Glutamatergic neuron (in vitro differentiated cells): Measurements from ENCODE around the gene HGD. TPM values are rescaled to one million over a fixed set of nuclear protein-coding genes. Genes with fewer than 3 reads are reported as not detected.
A peak's percentile ranks its signal among the peaks of the same experiment; 100 is the strongest.

Experiments
- DNase-seq: peaks from one replicate; pipeline ENCODE4 v3.0.0; 2022
- H3K27ac Mint-ChIP-seq: one replicate; pipeline ENCODE4 v1.8.0; 2020; ENCODE audit warnings: mild to moderate bottlenecking, mixed read lengths, inconsistent platforms; ENCODE audit not compliant: unreplicated experiment
- H3K27me3 Mint-ChIP-seq: one replicate; pipeline ENCODE4 v1.8.0; 2020; ENCODE audit warnings: mild to moderate bottlenecking, moderate library complexity, mixed read lengths, inconsistent platforms; ENCODE audit not compliant: unreplicated experiment
- H3K36me3 Mint-ChIP-seq: one replicate; pipeline ENCODE4 v1.8.0; 2020; ENCODE audit warnings: mild to moderate bottlenecking, mixed read lengths, inconsistent platforms; ENCODE audit not compliant: unreplicated experiment
- H3K4me1 Mint-ChIP-seq: one replicate; pipeline ENCODE4 v1.8.0; 2020; ENCODE audit warnings: mild to moderate bottlenecking, low read depth, mixed read lengths, inconsistent platforms; ENCODE audit not compliant: unreplicated experiment
- H3K4me3 Mint-ChIP-seq: one replicate; pipeline ENCODE4 v1.8.0; 2020; ENCODE audit warnings: mild to moderate bottlenecking, mixed read lengths, inconsistent platforms; ENCODE audit not compliant: unreplicated experiment
- H3K9me3 Mint-ChIP-seq: one replicate; pipeline ENCODE4 v1.8.0; 2020; ENCODE audit warnings: mild to moderate bottlenecking, moderate library complexity, mixed read lengths, inconsistent platforms; ENCODE audit not compliant: unreplicated experiment
- total RNA-seq: library from RNA; stranded (reverse); fragmentation: NEBNext Ultra II Directional; extraction: Animal tissue kit (Norgen Biotek cat#: 25700); gene quantifications from one replicate; pipeline ENCODE4 v1.2.1, GENCODE V29; 2021; ENCODE audit not compliant: unreplicated experiment
- TF ChIP-seq, protein P1 (sequence below): fragments of 200-600 bp; sonication (generic); IDR thresholded peaks from one replicate; pipeline ENCODE4 v1.5.0; 2021; ENCODE audit not compliant: partially characterized antibody, unreplicated experiment

The HGD gene
- total RNA-seq, 1 donor from 2014 or later: not detected

GRCh38 chr3:120615847-120616609, 66.0 kb downstream of the HGD start:
- DNase-seq: peak; percentile 61
- peak overlapping the region; percentile 57 for H3K4me3 Mint-ChIP-seq
- H3K27me3 Mint-ChIP-seq: peaks cover 2% of the 10 kb centered on the region
- H3K9me3 Mint-ChIP-seq: peaks cover 2% of the 10 kb centered on the region
- H3K4me1 Mint-ChIP-seq: peaks cover 8% of the 10 kb centered on the region
- H3K36me3 Mint-ChIP-seq: no peaks in the 10 kb centered on the region
- peak overlapping the region; percentile 88 for H3K27ac Mint-ChIP-seq
- TF ChIP-seq, protein P1, sequence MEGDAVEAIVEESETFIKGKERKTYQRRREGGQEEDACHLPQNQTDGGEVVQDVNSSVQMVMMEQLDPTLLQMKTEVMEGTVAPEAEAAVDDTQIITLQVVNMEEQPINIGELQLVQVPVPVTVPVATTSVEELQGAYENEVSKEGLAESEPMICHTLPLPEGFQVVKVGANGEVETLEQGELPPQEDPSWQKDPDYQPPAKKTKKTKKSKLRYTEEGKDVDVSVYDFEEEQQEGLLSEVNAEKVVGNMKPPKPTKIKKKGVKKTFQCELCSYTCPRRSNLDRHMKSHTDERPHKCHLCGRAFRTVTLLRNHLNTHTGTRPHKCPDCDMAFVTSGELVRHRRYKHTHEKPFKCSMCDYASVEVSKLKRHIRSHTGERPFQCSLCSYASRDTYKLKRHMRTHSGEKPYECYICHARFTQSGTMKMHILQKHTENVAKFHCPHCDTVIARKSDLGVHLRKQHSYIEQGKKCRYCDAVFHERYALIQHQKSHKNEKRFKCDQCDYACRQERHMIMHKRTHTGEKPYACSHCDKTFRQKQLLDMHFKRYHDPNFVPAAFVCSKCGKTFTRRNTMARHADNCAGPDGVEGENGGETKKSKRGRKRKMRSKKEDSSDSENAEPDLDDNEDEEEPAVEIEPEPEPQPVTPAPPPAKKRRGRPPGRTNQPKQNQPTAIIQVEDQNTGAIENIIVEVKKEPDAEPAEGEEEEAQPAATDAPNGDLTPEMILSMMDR: no peak

DNA sequence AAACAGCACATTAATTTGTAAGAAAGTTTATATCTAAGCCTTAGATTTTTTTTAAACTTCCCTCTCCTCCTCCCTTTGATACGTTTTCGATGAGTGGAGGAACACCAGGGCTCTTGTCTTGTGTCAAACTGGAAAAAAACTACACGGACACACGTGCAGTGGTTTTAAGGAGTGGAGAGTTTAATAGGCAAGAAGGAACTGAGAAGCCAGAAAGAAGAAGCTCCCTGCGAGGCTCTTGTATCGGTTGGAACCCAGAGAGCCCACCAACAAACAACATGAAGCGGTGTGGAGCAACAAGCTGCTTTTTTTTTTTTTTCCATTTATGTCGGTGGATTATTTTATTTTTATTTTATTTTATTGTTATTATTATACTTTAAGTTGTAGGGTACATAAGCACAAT, 67.3 kb downstream of the HGD start:
- Mint-ChIP-seq H3K36me3 (no peaks in the 10 kb centered on the region), H3K4me3 (no peak overlapping the region), H3K4me1 (peaks cover 8% of the 10 kb centered on the region), H3K27ac (no peak overlapping the region), H3K9me3 (peaks cover 2% of the 10 kb centered on the region), H3K27me3 (peaks cover 2% of the 10 kb centered on the region)
- no peak for DNase-seq
- TF ChIP-seq, protein P1: no peak

DNA sequence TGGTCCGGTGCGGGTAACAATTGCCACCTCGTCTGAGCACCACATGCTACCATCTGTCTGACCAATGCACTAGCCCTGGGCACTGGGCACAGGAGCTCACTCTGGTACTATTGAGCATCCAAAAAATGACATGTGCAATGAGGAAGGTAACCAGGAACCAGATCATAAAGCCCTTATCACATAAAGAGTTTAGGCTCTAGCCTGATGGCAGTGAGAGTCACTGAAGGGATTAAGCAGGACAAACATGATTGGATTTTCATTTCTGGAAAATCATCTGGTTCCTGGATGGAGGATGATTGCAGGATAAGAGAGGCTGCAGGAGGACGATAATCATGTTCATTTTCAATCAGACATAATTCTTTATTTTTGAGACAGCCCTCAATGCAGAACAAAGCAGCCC, 73.5 kb downstream of the HGD start:
- Mint-ChIP-seq H3K27ac (no peak overlapping the region), H3K36me3 (no peaks in the 10 kb centered on the region), H3K27me3 (no peaks in the 10 kb centered on the region), H3K9me3 (peaks cover 3% of the 10 kb centered on the region), H3K4me1 (no peaks in the 10 kb centered on the region), H3K4me3 (no peak overlapping the region)
- TF ChIP-seq, protein P1: no peak
- DNase-seq: no peak

DNA sequence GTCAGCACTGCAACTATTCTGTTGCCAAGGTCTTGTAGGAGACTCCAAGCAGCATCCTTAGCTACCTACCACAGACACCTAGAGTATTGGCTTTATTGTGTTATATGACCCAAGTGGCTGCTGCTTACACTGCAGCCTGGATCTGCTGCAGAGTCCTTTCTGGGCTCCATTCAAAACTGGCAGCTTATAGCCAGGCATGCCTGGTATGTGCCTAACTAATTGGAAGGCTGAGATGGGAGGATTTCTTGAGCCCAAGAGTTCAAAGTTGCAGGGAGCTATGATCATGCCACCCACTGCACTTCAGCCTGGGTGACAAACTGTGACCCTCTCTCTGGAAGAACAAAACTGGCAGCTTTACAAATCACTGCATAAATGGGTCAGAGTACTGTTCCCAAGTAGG, 77.3 kb downstream of the HGD start:
- peaks cover 6% of the 10 kb centered on the region for H3K36me3 Mint-ChIP-seq
- TF ChIP-seq, protein P1: no peak
- H3K4me1 Mint-ChIP-seq: no peaks in the 10 kb centered on the region
- peaks cover 3% of the 10 kb centered on the region for H3K9me3 Mint-ChIP-seq
- no peak overlapping the region for H3K4me3 Mint-ChIP-seq
- DNase-seq: no peak
- no peaks in the 10 kb centered on the region for H3K27me3 Mint-ChIP-seq
- H3K27ac Mint-ChIP-seq: no peak overlapping the region

DNA sequence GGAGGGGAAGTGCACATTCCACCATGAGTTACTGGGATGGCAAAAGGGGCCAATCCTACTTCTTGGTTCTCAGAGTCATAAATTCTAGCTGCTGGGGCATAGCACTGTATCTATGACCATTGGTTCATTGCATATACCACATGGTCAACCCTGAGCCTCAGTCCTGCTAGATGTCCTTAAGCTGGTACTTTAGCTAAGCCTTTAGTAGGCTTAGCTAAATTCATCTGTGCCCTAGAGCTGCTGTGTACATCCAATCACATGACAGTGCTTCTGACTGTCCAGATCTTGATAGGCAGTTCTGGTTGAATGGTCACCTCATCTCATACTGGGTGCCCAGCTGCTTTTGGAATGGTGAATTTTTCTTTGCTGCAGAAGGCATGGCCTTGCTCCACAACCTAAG, 77.7 kb downstream of the HGD start:
- Mint-ChIP-seq H3K27me3 (no peaks in the 10 kb centered on the region), H3K4me3 (no peak overlapping the region), H3K4me1 (no peaks in the 10 kb centered on the region)

More for the DNA sequence above, 77.7 kb downstream of the HGD start:
- DNase-seq: no peak
- Mint-ChIP-seq H3K9me3 (peaks cover under 1% of the 10 kb centered on the region), H3K27ac (no peak overlapping the region), H3K36me3 (peaks cover 6% of the 10 kb centered on the region)
- TF ChIP-seq, protein P1: no peak
